CD4-positive, alpha-beta T cell (primary cell): ENCODE data around the gene MYOD1. TPM values are rescaled to one million over a fixed set of nuclear protein-coding genes. Genes with fewer than 3 reads are reported as not detected.

ENCODE experiments used
- ATAC-seq: fragments of 200-7000 bp; cut with Tn5 transposase; one replicate; pipeline ENCODE4 v1.10.0; 2022; ENCODE audit warnings: mild to moderate bottlenecking; ENCODE audit not compliant: poor library complexity
- CTCF ChIA-PET: fragments of 350-600 bp; sonication (Branson Sonifier 250); formaldehyde crosslinking; loops from one replicate; lab custom pipeline; 2021; ENCODE audit warnings: antibody characterized with exemption, inconsistent platforms; lab: Charles Lee
- POLR2A ChIA-PET: fragments of 350-600 bp; sonication (Branson Sonifier 250); formaldehyde crosslinking; loops from one replicate; lab custom pipeline; 2021; ENCODE audit warnings: antibody characterized with exemption, inconsistent platforms; lab: Charles Lee
- DNase-seq, 14 experiments: peaks; one replicate each; pipeline ENCODE4 v3.0.0-alpha.2; 2013 to 2020; ENCODE audit warnings: mixed read lengths in 2 of 14
- H3K27ac ChIP-seq, 2 donors: one replicate each; pipeline versions ENCODE4 v1.5.1 to v1.7.0; 2013; ENCODE audit warnings: low read length in 2 of 2, low read depth in 1 of 2, mild to moderate bottlenecking in 1 of 2
- H3K27me3 ChIP-seq, 2 experiments: 1 replicate in 1 of 2; 2 replicates in 1 of 2; pipeline versions ENCODE4 v1.6.1 to v1.7.0; 2013; ENCODE audit warnings: low read length in 2 of 2, control low read depth in 1 of 2, mild to moderate bottlenecking in 1 of 2, moderate library complexity in 1 of 2; ENCODE audit not compliant: insufficient read depth in 2 of 2, control insufficient read depth in 1 of 2
- H3K36me3 ChIP-seq: one replicate; pipeline ENCODE4 v1.6.1; 2013; ENCODE audit warnings: low read length, control low read depth; ENCODE audit not compliant: insufficient read depth
- H3K4me1 ChIP-seq: one replicate; pipeline ENCODE4 v1.6.1; 2013; ENCODE audit warnings: low read length, control low read depth; ENCODE audit not compliant: insufficient read depth
- H3K4me3 ChIP-seq: one replicate; pipeline ENCODE4 v1.5.1; 2013; ENCODE audit warnings: mild to moderate bottlenecking, low read length, moderate library complexity
- H3K9me3 ChIP-seq, 2 experiments: 1 replicate in 1 of 2; 2 replicates in 1 of 2; pipeline versions ENCODE4 v1.6.1 to v1.7.0; 2013; ENCODE audit warnings: low read length in 2 of 2, mild to moderate bottlenecking in 2 of 2, control low read depth in 1 of 2, moderate library complexity in 1 of 2; ENCODE audit not compliant: control insufficient read depth in 1 of 2, insufficient read depth in 1 of 2
- H3K27ac Mint-ChIP-seq: one replicate; pipeline ENCODE4 v1.8.0; 2020; ENCODE audit warnings: mixed read lengths
- H3K27me3 Mint-ChIP-seq: one replicate; pipeline ENCODE4 v1.8.0; 2021; ENCODE audit warnings: mixed read lengths
- H3K36me3 Mint-ChIP-seq: one replicate; pipeline ENCODE4 v1.8.0; 2021; ENCODE audit warnings: low read depth, mixed read lengths
- H3K4me1 Mint-ChIP-seq: one replicate; pipeline ENCODE4 v1.8.0; 2021; ENCODE audit warnings: low read depth, mixed read lengths
- H3K4me3 Mint-ChIP-seq: one replicate; pipeline ENCODE4 v1.8.0; 2020; ENCODE audit warnings: mild to moderate bottlenecking, mixed read lengths
- H3K9me3 Mint-ChIP-seq: one replicate; pipeline ENCODE4 v1.8.0; 2020; ENCODE audit warnings: mixed read lengths
- intact Hi-C, 2 experiments: fragments of 100-400 bp; cut with DNase I in 1 of 2; cut with micrococcal nuclease in 1 of 2; formaldehyde crosslinking; loops; one replicate each; pipeline versions ENCODE4 v1.15.1 to v1.9.0; 2023 to 2025; cut with DNase I, micrococcal nuclease
- total RNA-seq, 174 experiments: library from RNA in 2 of 174; stranded (reverse) in 2 of 174; gene quantifications; one replicate each; pipeline ENCODE4 v1.2.3 and lab custom pipeline; 2021 to 2026
- TF ChIP-seq, protein P1 (sequence below): fragments of 200-600 bp; IDR thresholded peaks from one replicate; pipeline ENCODE4 v1.8.0; 2022; ENCODE audit warnings: antibody characterized with exemption, mild to moderate bottlenecking

MYOD1 gene
- total RNA-seq, 2 experiments from 2014 or later, result not detected

DNA sequence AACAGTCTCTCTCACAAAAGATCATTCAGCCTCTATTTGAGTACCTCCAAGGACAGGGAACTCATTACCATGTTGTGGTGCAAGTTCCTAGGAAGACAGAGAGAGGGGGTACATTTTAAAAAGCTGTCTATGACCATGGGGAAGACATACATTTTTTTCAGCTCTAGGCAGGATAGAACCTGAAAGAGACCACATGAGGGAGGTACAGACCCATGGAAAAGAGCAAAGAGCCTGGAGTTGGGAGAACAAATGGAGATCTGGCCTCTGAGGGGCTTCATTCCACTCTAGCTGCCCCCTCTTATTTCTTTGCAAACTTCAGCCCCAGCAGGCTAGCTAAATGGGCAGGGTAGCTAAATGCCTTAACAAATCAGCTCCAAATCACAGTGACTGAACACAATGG, 51.5 kb downstream of the MYOD1 start:
- TF ChIP-seq, protein P1, sequence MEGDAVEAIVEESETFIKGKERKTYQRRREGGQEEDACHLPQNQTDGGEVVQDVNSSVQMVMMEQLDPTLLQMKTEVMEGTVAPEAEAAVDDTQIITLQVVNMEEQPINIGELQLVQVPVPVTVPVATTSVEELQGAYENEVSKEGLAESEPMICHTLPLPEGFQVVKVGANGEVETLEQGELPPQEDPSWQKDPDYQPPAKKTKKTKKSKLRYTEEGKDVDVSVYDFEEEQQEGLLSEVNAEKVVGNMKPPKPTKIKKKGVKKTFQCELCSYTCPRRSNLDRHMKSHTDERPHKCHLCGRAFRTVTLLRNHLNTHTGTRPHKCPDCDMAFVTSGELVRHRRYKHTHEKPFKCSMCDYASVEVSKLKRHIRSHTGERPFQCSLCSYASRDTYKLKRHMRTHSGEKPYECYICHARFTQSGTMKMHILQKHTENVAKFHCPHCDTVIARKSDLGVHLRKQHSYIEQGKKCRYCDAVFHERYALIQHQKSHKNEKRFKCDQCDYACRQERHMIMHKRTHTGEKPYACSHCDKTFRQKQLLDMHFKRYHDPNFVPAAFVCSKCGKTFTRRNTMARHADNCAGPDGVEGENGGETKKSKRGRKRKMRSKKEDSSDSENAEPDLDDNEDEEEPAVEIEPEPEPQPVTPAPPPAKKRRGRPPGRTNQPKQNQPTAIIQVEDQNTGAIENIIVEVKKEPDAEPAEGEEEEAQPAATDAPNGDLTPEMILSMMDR, result no peak
- Mint-ChIP-seq H3K27ac (no peak overlapping the region), H3K4me3 (no peak overlapping the region), H3K36me3 (no peaks in the 10 kb centered on the region), H3K9me3 (no peaks in the 10 kb centered on the region), H3K27me3 (peaks cover 4% of the 10 kb centered on the region), H3K4me1 (no peaks in the 10 kb centered on the region)
- intact Hi-C loops, result no loop called here
- ATAC-seq (no peak), DNase-seq (no peak)
- H3K9me3 ChIP-seq, result peaks cover 0 to 14% of the 10 kb centered on the region in 2 experiments
- no peaks in the 10 kb centered on the region for H3K27me3 ChIP-seq
- no peaks in the 10 kb centered on the region for H3K4me1 ChIP-seq
- CTCF ChIA-PET, result no interaction called here
- no peaks in the 10 kb centered on the region for H3K36me3 ChIP-seq
- no peak overlapping the region for H3K4me3 ChIP-seq
- POLR2A ChIA-PET, result no interaction called here
- H3K27ac ChIP-seq, result no peak overlapping the region

DNA sequence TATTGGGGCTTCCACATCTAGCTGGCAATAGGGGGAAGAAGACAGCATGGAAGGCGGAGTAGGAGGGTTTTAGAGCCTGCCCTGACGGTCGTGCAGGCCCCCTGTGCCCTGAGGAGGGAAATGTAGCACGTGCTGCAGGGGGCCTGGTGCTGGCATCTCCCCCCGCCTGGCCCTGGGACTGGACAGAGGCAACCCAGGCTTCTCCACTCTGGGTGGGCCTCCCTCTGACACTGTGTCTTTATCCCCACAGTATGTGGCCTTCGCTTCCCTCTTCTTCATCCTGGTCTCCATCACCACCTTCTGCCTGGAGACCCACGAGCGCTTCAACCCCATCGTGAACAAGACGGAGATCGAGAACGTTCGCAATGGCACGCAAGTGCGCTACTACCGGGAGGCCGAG, 52.0 kb downstream of the MYOD1 start:
- POLR2A ChIA-PET, result no interaction called here
- Histone ChIP-seq H3K36me3 (no peaks in the 10 kb centered on the region), H3K27me3 (no peaks in the 10 kb centered on the region), H3K9me3 (peaks cover 0 to 14% of the 10 kb centered on the region in 2 experiments), H3K4me1 (no peaks in the 10 kb centered on the region), H3K4me3 (no peak overlapping the region), H3K27ac (no peak overlapping the region)
- no peak for ATAC-seq
- no peaks in the 10 kb centered on the region for H3K4me1 Mint-ChIP-seq
- CTCF ChIA-PET, result no interaction called here
- no peak overlapping the region for H3K27ac Mint-ChIP-seq
- H3K36me3 Mint-ChIP-seq, result no peaks in the 10 kb centered on the region
- no peaks in the 10 kb centered on the region for H3K9me3 Mint-ChIP-seq
- H3K27me3 Mint-ChIP-seq, result no peaks in the 10 kb centered on the region
- TF ChIP-seq, protein P1, result no peak
- no peak overlapping the region for H3K4me3 Mint-ChIP-seq
- intact Hi-C loops, result no loop called here
- no peak for DNase-seq

Other genes starting within 250 kb of the MYOD1 start
- not detected for gene ABCC8, start 242.7 kb upstream of the MYOD1 start, total RNA-seq
- not detected for gene USH1C, start 175.2 kb upstream of the MYOD1 start, total RNA-seq
- not detected for gene OTOG, start 172.3 kb upstream of the MYOD1 start, total RNA-seq
- gene KCNC1, start 15.2 kb downstream of the MYOD1 start, total RNA-seq, result not detected